Hindlimb muscle (tissue), 1 donor: ENCODE data around the gene TSPAN5. TPM values are rescaled to one million over a fixed set of nuclear protein-coding genes. Genes with fewer than 3 reads are reported as not detected.
"Not testable (repeated sequence)": the region's sequence is repeated elsewhere in the genome, so short reads cannot be mapped to it uniquely, and the experiment has no call there.

Experiments
- DNase-seq: peaks from one replicate; pipeline ENCODE4 v3.0.0-alpha.2; 2013
- polyA plus RNA-seq: library from polyadenylated mRNA; unstranded; fragments of 120-200 nt; gene quantifications from one replicate; pipeline ENCODE4 v1.2.1, GENCODE V29; 2013; ENCODE audit not compliant: insufficient read length

TSPAN5 gene
- polyA plus RNA-seq, 1 donor: 12.4 TPM

GRCh38 chr4:98544818-98545414 is 113.5 kb downstream of the TSPAN5 start:
- no peak for DNase-seq

DNA sequence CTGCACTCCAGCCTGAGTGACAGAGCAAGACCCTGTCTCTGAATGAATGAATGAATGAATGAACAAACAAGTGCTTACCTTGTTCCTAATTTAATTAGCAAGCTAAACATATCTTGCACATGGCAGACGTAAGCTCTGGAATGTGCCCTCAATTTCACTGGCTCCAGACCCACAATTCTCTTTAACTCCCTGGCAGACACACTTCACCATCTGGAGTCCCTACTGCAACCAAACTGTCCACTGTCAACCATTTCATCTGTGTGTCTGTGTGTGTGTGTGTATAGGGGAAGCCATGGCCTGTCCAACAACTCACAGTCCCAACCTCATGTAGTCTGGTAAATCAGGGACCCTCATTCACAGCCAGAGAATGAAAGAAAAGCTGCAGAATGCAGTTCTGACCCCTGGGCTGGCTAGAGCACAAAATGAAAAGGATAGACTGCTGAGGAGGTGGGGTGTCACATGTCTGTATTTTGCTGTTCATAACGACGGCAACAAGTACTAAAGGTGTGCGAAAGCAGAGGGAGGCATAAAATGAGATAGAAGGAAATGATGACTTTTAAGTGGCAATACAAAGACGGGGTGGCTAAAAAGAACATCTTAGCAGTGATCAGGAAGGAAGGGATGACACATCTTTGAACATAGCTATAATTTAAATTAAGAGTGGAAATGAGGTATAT is 114.1 kb downstream of the TSPAN5 start:
- DNase-seq: no peak

- DNase-seq: no peak
These were observed 116.4 kb downstream of the TSPAN5 start for GRCh38 chr4:98542011-98542410.

- no peak for DNase-seq
These were observed 117.6 kb downstream of the TSPAN5 start for GRCh38 chr4:98540803-98541202.

GRCh38 chr4:98539741-98540140 is 118.7 kb downstream of the TSPAN5 start:
- no peak for DNase-seq

GRCh38 chr4:98539299-98539698 is 119.1 kb downstream of the TSPAN5 start:
- DNase-seq: no peak

- no peak for DNase-seq
These were observed 121.8 kb downstream of the TSPAN5 start for GRCh38 chr4:98536631-98537030.

- not testable (repeated sequence) for DNase-seq
These were observed 124.3 kb downstream of the TSPAN5 start for GRCh38 chr4:98534146-98534545.

- no peak for DNase-seq
These were observed 127.8 kb downstream of the TSPAN5 start for GRCh38 chr4:98530572-98530971.

DNA sequence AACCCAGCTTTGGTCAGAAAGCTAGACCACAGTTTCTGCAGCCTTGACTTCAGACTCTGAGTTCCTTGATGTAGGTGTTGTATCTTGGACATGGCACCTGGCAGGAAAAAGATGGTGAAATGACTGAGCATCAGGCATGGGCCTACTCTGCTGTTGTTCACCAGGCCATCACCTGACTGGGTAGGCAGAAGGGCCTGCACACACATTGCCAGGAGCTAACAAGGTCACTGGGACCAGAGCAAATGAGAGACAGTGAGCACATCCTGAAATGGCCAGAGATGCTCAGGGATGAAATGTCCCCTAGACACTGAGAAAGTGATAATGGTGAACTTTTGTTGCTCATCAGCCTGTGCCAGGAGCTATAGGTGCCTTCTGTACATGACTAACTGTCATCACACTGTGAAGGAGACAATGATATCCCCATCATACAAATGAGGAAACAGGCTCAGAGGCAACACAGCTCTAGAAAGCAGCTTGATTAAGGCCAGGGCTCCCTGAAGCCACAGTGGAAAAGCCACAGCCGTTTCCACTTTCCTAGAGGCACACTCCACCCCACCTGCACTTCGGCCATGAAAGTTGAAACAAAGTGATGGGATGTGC is 128.3 kb downstream of the TSPAN5 start:
- no peak for DNase-seq

- DNase-seq: no peak
These were observed 129.5 kb downstream of the TSPAN5 start for GRCh38 chr4:98528882-98529281.

- DNase-seq: no peak
These were observed 130.7 kb downstream of the TSPAN5 start for GRCh38 chr4:98527534-98528269.

GRCh38 chr4:98524230-98524629 is 134.2 kb downstream of the TSPAN5 start:
- no peak for DNase-seq

DNA sequence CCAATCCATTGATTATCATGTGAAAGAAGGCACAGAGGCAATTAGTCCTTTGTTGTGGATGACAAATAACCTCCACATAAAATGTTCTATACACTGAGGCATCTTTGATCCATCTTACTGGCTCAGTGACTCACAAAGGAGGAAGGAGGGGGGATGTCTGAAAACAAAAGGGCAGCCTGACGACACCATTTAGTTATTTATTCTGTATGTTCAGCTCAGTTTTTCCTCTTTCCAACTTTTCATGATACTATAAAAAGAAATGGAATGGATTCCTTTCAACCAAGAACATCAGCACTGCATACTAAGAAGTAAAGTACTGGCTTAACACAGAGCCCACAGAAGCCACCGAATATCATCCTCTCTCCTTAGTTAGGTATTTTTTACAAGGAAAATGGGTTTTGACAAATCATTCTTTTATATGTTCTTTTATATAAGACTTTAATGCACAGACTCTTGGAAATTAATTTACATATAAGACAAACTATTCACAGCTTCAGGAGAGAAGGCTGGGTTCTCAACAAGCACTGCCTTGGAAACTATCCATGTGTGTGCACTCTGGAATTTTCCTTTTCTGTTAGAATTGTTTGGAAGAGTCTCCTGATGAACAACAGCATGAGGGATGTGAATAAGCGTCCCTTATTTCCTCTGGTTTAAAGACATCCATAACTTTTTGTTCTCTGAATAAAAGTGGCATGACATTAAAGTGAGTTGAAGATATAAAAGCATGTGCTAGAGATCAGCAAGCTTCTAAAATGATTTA is 135.6 kb downstream of the TSPAN5 start:
- peak; percentile 64 for DNase-seq

- no peak for DNase-seq
These were observed 136.3 kb downstream of the TSPAN5 start for GRCh38 chr4:98522062-98522461.

DNA sequence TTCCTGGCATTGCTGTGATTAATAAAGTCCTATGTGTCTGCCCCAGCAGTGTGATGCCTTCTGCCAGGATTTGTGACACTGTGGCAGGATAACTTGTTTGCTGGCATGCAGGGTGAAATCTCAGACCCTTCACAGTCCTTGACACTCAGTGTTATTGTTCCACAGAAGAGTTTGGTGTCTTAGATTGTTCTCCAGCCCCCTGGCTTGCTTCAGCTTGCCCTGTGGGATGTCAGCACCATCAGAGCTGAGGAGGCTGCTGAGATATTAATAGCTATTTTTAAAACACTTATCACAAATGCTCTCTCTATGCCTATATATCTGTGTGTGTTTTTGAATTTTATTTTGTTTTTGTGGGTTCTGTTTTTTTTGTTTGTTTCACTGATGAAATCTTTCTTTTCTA is 136.9 kb downstream of the TSPAN5 start:
- DNase-seq: no peak

- no peak for DNase-seq
These were observed 139.0 kb downstream of the TSPAN5 start for GRCh38 chr4:98519268-98519977.

GRCh38 chr4:98518559-98519267 is 139.7 kb downstream of the TSPAN5 start:
- no peak for DNase-seq

GRCh38 chr4:98517218-98518021 is 141.0 kb downstream of the TSPAN5 start:
- DNase-seq: no peak

DNA sequence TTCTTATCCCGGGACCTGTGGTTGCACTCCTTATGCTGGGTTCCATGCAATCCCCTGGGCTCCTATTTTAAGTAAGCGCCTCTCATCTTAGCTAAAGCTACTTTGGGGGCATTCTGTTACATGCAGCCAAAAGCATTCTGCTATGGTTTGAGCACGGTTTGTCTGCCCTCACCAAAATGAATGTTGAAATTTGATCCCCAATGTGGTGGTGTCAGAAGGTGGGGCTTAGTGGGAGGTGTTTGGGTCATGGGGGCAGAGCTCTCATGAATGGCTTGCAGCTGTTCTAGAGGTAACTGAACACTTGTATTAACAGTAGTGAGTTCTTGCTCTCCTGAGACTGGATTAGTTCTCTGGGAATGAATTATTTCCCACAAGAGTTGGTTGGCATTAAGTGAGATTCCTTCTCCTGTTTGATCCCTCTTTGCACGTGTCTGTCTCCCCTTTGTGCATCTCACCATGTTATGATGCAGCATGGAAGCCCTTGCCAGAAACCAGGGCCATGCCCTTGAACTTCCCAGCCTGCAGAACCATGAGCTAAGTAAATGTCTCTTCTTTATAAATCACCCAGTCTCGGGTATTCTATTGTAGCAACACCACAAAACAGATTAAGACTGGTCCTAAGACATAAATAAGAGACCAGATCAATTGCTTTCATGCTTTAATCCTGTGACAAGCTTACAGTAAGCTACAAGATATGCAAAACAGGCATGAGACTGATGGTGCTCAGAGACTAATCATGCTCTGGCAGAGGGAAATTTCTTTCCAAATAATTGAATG is 141.8 kb downstream of the TSPAN5 start:
- DNase-seq: no peak
